Mesenteric fat pad (tissue), 1 donor: ENCODE data around the gene RMND5B. TPM values are rescaled to one million over a fixed set of nuclear protein-coding genes. Genes with fewer than 3 reads are reported as not detected.

Experiments
- DNase-seq: peaks from one replicate; pipeline ENCODE4 v3.0.0-alpha.2; 2020; ENCODE audit warnings: low spot score
- total RNA-seq: library from RNA; stranded (reverse); fragmentation: NEBNext Ultra II Directional; extraction: Animal tissue kit (Norgen Biotek cat#: 25700); gene quantifications from one replicate; pipeline ENCODE4 v1.2.1, GENCODE V29; 2021
- donor health status: DM: yes; HTN: yes; CAD: no.

The RMND5B gene
- total RNA-seq, 1 donor from 2014 or later, result 32.9 TPM

DNA sequence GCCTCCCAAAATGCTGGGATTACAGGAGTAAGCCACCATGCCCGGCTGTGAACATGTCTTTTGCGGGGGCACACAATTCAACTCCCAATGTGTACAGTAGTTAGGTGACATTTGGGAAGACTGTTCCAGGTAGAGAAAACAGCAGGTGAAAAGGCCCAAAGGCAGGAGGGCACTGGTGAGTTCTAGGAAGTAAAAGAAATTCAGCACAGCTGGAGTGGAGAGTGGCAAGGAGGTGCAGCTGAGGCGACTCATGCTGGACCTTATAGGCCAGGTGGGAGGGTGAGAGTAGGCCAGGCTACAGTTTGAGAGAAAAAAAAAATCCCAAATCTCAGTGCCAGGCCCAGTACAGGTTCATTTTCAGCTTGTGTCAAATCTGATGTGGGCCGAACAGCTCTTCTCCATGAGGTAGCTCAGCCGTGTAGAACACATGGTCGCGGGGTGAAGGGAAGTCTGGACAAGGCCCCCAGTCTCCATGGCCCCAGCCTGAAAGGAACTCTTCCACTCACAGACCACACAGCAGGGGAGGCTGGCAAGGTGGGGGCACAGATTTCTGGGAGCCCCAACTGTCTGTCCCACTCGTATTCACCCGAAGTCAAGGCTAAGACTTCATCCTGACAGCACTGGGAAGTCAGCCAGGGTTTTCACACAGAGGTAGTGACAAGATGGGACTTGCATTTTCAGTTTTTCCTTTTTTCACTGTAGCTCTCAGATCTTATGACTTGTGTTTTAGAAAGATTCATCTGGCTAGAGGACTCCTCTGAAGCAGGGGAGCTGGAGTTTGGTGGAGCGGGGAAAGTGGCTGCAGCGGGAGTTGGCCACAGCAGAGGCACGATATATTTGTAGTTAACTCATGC lies 69.0 kb downstream of the RMND5B start:
- DNase-seq, result no peak

Other genes starting within 250 kb of the RMND5B start
- gene PROP1, start 134.8 kb upstream of the RMND5B start, total RNA-seq, result not detected
- 2.4 TPM for gene N4BP3, start 17.5 kb upstream of the RMND5B start, total RNA-seq
- 99.2 TPM for gene NHP2, start 22.9 kb downstream of the RMND5B start, total RNA-seq
- not detected for gene GMCL2, start 56.4 kb downstream of the RMND5B start, total RNA-seq
- gene HNRNPAB, start 73.5 kb downstream of the RMND5B start, total RNA-seq, result 186 TPM
- 144 TPM for gene PHYKPL, start 101.8 kb downstream of the RMND5B start, total RNA-seq